Measurements from ENCODE around the gene PDE1A.

DNA sequence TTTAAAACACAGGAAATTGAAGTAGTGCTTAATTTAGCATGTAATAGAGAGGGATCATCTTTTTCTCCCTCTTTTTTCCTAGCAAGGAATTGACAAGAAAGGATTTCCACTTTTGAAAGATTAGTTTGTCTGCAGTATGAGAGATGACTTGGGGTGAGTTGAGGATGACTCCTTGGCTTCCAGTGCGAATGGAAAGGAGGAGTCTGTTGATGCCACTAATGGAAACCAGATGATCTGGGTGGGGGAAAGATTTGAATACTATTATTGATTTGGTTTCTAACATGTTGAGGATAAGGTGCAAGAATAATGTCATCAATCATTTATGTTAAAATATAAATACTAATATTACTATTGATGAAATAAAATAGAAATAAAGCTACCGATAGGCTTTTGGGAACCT is 235.8 kb downstream of the PDE1A start:
- no peak for TF ChIP-seq EP300 (IDR thresholded peaks at IDR 0.05; ENCODE audit: low read depth in 2 of 2, low read length in 2 of 2)
- no peak for TF ChIP-seq EP300 (CRISPR knock-in tag; IDR thresholded peaks at IDR 0.05; ENCODE audit: borderline replicate concordance)
- TF ChIP-seq CTCF (CRISPR knock-in tag; IDR thresholded peaks at IDR 0.05), result no peak
- no peak for TF ChIP-seq FOXP4 (CRISPR knock-in tag; IDR thresholded peaks at IDR 0.05)
- no peak for TF ChIP-seq TGIF2 (CRISPR knock-in tag; IDR thresholded peaks at IDR 0.05)
- no peak for TF ChIP-seq SUZ12 (IDR thresholded peaks at IDR 0.05; ENCODE audit: low read depth, low read length)
- no peak for TF ChIP-seq JUND (CRISPR knock-in tag; IDR thresholded peaks at IDR 0.05)
- TF ChIP-seq PPARG (CRISPR knock-in tag; conservative IDR thresholded peaks at IDR 0.05), result no peak
- TF ChIP-seq DR1 (CRISPR knock-in tag; IDR thresholded peaks at IDR 0.05), result no peak

Measured in HepG2 (cell line).